Subcutaneous abdominal adipose tissue (tissue), 5 donors: ENCODE data around the gene HINT1.

Experiments used
- H3K27ac ChIP-seq: one replicate; pipeline ENCODE4 v1.7.0; 2013; ENCODE audit warnings: low read depth, mild to moderate bottlenecking, inconsistent platforms, low read length, moderate library complexity
- H3K27me3 ChIP-seq, 5 donors: one replicate each; pipeline ENCODE4 v1.7.0; 2013; ENCODE audit warnings: low read length in 5 of 5, inconsistent platforms in 1 of 5; ENCODE audit not compliant: control insufficient read depth in 5 of 5, insufficient read depth in 4 of 5
- H3K36me3 ChIP-seq, 5 donors: one replicate each; pipeline ENCODE4 v1.7.0; 2013; ENCODE audit warnings: low read length in 5 of 5; ENCODE audit not compliant: control insufficient read depth in 5 of 5, insufficient read depth in 5 of 5
- H3K4me1 ChIP-seq, 5 donors: one replicate each; pipeline ENCODE4 v1.7.0; 2013; ENCODE audit warnings: low read length in 5 of 5, mild to moderate bottlenecking in 3 of 5, moderate library complexity in 1 of 5; ENCODE audit not compliant: control insufficient read depth in 5 of 5, insufficient read depth in 5 of 5
- H3K4me3 ChIP-seq, 5 donors: one replicate each; pipeline ENCODE4 v1.7.0; 2013; ENCODE audit warnings: low read length in 5 of 5, low read depth in 1 of 5
- H3K9ac ChIP-seq, 5 donors: one replicate each; pipeline ENCODE4 v1.7.0; 2013; ENCODE audit warnings: low read length in 5 of 5, mild to moderate bottlenecking in 4 of 5, moderate library complexity in 3 of 5
- H3K9me3 ChIP-seq, 5 donors: one replicate each; pipeline ENCODE4 v1.7.0; 2013; ENCODE audit warnings: low read length in 5 of 5; ENCODE audit not compliant: control insufficient read depth in 5 of 5
- donor health status: healthy.
- donor health status: healthy.
- donor health status: healthy.
- donor health status: healthy.
- donor health status: healthy.

HINT1 gene

DNA sequence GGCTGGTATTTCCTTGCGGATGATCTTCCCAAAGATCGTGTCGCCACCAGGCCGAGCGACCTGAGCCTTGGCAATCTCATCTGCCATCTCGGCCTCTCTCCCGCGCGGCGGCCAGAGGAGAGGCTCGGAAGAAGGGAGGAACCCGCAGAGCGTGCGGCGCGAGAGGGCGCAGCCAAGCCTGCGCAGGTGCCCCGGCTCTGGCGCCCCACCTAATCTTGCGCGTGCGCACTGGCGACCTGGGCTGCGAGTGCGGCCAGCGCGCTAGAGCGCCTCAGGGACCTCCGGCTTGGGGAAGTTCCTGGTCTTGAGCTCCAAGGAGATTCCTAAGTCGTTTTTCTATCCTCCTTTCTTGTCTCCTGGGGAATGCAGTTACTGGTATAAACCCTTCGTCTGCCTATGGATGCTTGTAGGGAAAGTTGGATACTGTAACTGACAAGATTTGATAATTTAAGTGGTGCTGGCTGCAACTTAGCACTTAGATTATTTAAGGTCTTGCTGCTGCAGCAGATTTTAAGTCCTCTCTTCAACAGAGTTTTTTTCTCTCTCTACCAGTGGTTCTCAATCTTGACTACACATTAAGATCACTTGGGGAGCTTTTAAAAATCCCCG, at the start of gene HINT1:
Gene HINT1 (minus strand): TSS at position 138 of the 609 bp plus-strand sequence. CDS start 51 bp downstream, at position 87.
- Histone ChIP-seq H3K27me3 (no peaks in the 10 kb centered on the region), H3K4me3 (peak within 1 kb of the TSS; percentile 89 to 98 (median 93)), H3K36me3 (peaks cover 12 to 22% (median 16%) of the 10 kb centered on the region in 5 donors), H3K9me3 (no peaks in the 10 kb centered on the region), H3K27ac (peak within 1 kb of the TSS; percentile 99), H3K9ac (peak within 1 kb of the TSS; percentile 94 to 97 (median 97)), H3K4me1 (peaks cover 0 to 27% (median 22%) of the 10 kb centered on the region in 5 donors)

DNA sequence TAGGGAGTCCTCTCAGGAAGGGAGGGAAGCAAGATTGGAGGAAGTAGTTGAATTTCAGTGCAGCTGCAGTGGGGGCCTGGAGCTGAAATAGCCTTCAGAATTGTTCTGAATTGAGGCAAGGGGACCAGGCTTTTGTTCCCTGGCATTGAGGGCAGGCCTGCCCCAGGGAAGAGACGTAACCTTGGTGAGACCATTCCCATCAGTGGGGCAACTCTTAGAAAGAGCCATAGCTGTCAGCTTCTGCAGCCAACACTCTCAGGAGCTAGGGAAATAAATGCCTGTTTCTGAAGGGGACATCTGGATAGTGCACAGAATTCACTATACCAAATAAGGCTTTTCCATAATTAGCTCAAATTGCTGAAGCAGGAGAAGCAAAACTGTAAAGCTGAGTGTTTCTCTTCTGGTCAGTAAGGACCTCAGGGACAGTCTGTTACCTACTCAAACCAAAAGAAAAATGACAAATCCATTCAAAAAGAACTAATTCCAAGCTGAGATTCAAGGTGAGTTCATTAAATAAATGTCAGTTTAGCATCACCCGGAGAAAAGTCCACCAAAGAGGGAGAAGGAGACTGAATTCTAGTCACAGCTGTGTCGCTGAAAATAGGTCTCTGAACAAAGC, 49.7 kb upstream of the HINT1 start:
- Histone ChIP-seq H3K9me3 (no peaks in the 10 kb centered on the region), H3K27me3 (no peaks in the 10 kb centered on the region), H3K4me1 (peaks cover 0 to 4% (median 0%) of the 10 kb centered on the region in 5 donors), H3K9ac (no peak overlapping the region), H3K36me3 (no peaks in the 10 kb centered on the region), H3K4me3 (no peak overlapping the region), H3K27ac (no peak overlapping the region)

DNA sequence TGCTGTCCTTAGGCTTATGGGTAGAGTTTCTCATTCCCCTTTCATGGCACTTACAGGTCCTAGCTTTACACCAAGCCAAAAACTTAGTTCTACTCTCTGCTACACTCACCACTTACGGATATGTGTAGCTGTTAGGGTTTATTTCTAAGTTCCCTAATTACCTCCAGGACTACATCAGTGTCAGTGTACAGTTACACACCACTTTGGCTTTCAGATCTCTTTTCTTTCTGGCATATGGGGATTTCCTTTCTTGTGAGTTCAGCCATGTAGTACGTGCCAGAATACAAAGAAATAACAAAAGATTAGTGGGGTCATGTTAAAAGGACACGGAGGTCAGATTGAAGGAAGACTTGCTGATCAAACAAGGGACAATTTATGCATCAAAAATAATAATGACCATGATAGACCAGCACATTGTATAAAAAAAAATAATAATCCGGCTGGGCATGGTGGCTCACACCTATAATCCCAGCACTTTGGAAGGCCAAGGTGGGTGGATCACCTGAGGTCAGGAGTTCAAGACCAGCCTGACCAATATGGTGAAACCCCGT, 47.5 kb upstream of the HINT1 start:
- no peaks in the 10 kb centered on the region for H3K9me3 ChIP-seq
- H3K4me1 ChIP-seq: peaks cover 0 to 7% (median 2%) of the 10 kb centered on the region in 5 donors
- H3K36me3 ChIP-seq: no peaks in the 10 kb centered on the region
- no peak overlapping the region for H3K9ac ChIP-seq
- no peak overlapping the region for H3K27ac ChIP-seq
- no peaks in the 10 kb centered on the region for H3K27me3 ChIP-seq
- no peak overlapping the region for H3K4me3 ChIP-seq

DNA sequence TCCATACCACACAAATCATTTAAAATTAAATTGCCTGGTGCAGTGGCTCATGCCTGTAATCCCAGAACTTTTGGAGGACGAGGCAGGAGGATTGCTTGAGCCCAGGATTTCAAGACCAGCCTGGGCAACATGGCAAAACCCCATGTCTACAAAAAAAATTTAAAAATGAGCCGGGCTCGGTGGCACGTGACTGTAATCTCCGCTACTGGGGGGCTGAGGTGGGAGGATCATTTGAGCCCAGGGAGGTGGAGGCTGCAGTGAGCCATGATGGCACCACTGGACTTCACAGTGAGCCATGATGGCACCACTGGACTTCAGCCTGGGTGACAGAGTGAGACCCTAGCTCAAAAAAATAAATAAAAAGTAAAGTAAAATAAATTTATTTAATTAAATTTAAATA, 46.6 kb upstream of the HINT1 start:
- H3K4me3 ChIP-seq: no peak overlapping the region
- no peaks in the 10 kb centered on the region for H3K9me3 ChIP-seq
- no peaks in the 10 kb centered on the region for H3K36me3 ChIP-seq
- H3K27me3 ChIP-seq: no peaks in the 10 kb centered on the region
- no peak overlapping the region for H3K9ac ChIP-seq
- peaks cover 0 to 7% (median 2%) of the 10 kb centered on the region in 5 donors for H3K4me1 ChIP-seq
- H3K27ac ChIP-seq: no peak overlapping the region

DNA sequence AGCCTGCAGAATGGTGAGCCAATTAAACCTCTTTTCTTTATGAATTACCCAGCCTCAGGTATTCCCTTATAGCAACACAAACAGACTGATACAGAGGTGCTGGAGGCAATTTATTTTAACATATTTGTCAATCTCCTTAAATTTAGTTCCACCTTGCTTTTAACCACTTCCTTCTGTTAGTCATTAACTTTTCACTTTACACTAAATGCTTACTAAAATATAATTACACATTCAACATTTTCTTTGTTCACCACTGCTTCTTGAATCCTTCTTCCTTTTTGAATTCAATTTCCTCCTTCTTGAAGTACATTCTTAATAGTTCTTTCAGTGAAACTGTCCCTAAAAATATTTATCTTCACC, 45.1 kb upstream of the HINT1 start:
- Histone ChIP-seq H3K4me3 (no peak overlapping the region), H3K9me3 (no peaks in the 10 kb centered on the region), H3K27ac (no peak overlapping the region), H3K36me3 (no peaks in the 10 kb centered on the region), H3K27me3 (no peaks in the 10 kb centered on the region), H3K9ac (no peak overlapping the region), H3K4me1 (peaks cover 0 to 7% (median 2%) of the 10 kb centered on the region in 5 donors)

DNA sequence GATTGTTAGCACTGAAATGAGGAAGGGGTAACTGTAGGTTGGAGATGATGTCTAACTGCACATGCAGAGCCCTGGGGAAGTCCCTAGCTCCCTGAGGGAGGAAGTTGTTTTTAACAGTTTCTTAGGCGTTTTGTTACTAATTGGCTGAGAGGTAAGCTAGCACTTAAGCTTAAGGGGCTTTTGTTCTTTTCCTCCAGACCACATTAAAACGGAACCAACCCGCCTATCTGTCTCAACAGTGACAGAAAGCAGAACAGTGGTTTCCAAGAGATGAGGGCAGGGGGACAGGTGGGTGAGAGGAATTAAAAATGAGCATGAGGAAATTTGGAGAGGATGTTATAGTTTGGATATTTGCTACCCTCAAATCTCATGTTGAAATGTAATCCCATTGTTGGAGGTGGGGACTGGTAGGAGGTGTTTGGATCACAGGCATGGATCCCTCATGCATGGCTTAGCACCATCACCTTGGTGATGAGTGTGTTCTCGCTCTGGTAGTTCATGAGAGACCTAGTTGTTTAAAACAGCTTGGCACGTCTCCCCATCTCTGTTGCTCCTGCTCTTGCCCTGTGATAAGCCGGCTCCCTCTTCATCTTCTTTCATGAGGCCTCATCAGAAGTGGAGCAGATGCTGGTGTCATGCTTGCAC, 44.6 kb upstream of the HINT1 start:
- Histone ChIP-seq H3K27me3 (no peaks in the 10 kb centered on the region), H3K36me3 (no peaks in the 10 kb centered on the region), H3K9ac (no peak overlapping the region), H3K4me3 (no peak overlapping the region), H3K9me3 (no peaks in the 10 kb centered on the region), H3K4me1 (peaks cover 0 to 7% (median 2%) of the 10 kb centered on the region in 5 donors), H3K27ac (no peak overlapping the region)

DNA sequence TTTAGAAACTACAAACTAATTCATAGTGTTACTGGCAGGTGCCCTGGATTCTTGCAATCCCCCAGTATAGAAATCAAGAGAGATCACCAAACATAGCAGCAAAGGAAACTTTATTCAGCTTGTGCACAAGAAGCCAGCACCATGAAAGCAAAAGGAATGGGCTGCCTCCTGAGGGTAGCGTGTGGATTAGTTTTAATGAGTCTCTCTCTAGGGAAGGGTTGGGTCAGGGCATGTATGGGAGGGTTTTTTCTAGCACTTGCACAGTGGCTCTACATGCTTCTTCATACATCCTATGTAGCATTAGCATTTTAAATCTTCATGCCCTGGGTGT, 44.1 kb upstream of the HINT1 start:
- Histone ChIP-seq H3K27ac (no peak overlapping the region), H3K36me3 (no peaks in the 10 kb centered on the region)

DNA sequence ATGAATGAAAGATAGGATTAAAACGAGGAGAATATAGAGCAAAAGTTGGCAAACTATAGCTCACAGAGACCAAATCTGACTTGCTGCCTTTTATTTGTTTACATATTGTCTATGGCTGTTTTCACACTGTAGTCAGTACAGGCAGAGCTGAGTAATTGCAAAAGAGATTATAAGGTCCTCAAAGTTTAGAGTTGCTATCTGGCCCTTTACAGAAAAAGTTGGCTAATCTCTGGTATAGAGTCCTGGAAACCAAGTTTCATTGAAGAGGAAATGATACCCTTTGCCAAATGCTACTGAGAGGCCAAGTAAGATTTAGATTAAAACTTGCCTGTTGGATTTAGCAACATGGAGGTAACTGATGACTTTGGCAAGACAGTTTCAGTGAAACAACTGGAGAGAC, 41.7 kb upstream of the HINT1 start:
- Histone ChIP-seq H3K36me3 (peaks cover 0 to 6% (median 0%) of the 10 kb centered on the region in 5 donors), H3K4me3 (no peak overlapping the region), H3K27me3 (no peaks in the 10 kb centered on the region), H3K9me3 (no peaks in the 10 kb centered on the region), H3K9ac (no peak overlapping the region), H3K4me1 (peaks cover 0 to 7% (median 2%) of the 10 kb centered on the region in 5 donors), H3K27ac (no peak overlapping the region)

More for the DNA sequence above, 44.1 kb upstream of the HINT1 start:
- H3K4me3 ChIP-seq: no peak overlapping the region
- no peak overlapping the region for H3K9ac ChIP-seq
- H3K27me3 ChIP-seq: no peaks in the 10 kb centered on the region
- peaks cover 0 to 7% (median 2%) of the 10 kb centered on the region in 5 donors for H3K4me1 ChIP-seq
- no peaks in the 10 kb centered on the region for H3K9me3 ChIP-seq

DNA sequence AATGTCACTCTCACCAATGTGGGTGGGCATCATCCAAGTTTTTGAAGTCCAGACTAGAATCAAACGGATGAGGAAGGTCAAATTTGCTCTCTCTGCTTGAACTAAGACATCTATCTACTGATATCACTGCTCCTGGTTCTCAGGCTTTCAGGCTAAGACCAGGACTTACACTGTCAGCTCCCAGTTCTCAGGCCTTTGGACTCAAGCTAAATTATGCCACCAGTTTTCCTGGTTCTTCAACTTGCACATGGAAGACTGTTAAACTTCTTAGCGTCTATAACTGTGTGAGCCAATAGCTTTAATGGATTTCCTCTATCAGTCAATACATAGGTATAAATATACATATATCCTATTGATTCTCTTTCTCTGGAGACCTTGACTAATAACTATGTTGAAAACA, 41.0 kb upstream of the HINT1 start:
- Histone ChIP-seq H3K4me1 (peaks cover 0 to 7% (median 2%) of the 10 kb centered on the region in 5 donors), H3K36me3 (peaks cover 0 to 6% (median 0%) of the 10 kb centered on the region in 5 donors), H3K9ac (no peak overlapping the region), H3K27me3 (no peaks in the 10 kb centered on the region), H3K4me3 (no peak overlapping the region), H3K9me3 (no peaks in the 10 kb centered on the region), H3K27ac (no peak overlapping the region)

DNA sequence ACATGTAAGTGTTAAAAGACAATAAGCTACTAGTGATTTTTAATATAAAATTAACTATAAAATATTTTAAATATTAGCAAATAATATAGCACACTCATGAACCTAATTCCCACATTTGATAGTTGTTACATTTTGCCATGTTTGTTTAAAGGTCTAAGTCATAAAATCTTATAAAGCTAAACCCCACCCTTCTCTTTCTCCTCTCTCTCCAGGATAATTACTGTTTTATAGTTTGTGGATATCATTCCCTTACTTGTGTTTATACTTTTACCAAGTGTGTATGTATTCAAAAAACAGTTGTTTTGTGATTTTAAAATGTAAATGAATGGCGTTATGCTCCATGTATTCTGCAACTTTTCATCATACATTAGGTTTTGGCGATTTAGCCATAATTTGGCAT, 39.9 kb upstream of the HINT1 start:
- Histone ChIP-seq H3K4me3 (no peak overlapping the region), H3K4me1 (peaks cover 0 to 6% (median 2%) of the 10 kb centered on the region in 5 donors), H3K36me3 (peaks cover 0 to 6% (median 0%) of the 10 kb centered on the region in 5 donors), H3K9me3 (no peaks in the 10 kb centered on the region), H3K27me3 (no peaks in the 10 kb centered on the region), H3K27ac (no peak overlapping the region), H3K9ac (no peak overlapping the region)
